Keratinocyte (primary cell): ENCODE data around the gene SMYD3. TPM values are rescaled to one million over a fixed set of nuclear protein-coding genes. Genes with fewer than 3 reads are reported as not detected.
A peak's percentile ranks its signal among the peaks of the same experiment; 100 is the strongest.

Source experiments
- DNase-seq: peaks from one replicate; pipeline ENCODE4 v3.0.0-alpha.2; 2011; ENCODE audit warnings: low read depth, missing footprints, low spot score
- FAIRE-seq: peaks from 2 replicates; lab custom pipeline; 2011; peaks lifted over from hg19 to GRCh38; lab: Jason Lieb, UNC
- H2AFZ ChIP-seq: 2 replicates; pipeline ENCODE4 v1.6.0; 2012; ENCODE audit warnings: low read length, control low read depth, inconsistent platforms; ENCODE audit not compliant: control insufficient read depth
- H3K27ac ChIP-seq: 2 replicates; pipeline ENCODE4 v1.5.1; 2011; ENCODE audit warnings: low read length; ENCODE audit not compliant: control insufficient read depth, insufficient read depth
- H3K27me3 ChIP-seq: 3 replicates; pipeline ENCODE4 v1.6.0; 2011; ENCODE audit warnings: low read length; ENCODE audit not compliant: control insufficient read depth, insufficient read depth; ENCODE audit errors: extremely low read depth
- H3K36me3 ChIP-seq, 2 experiments: 2 replicates in 1 of 2; 3 replicates in 1 of 2; pipeline ENCODE4 v1.5.1; 2011; ENCODE audit warnings: low read length in 2 of 2, mild to moderate bottlenecking in 1 of 2; ENCODE audit not compliant: control insufficient read depth in 2 of 2, insufficient read depth in 2 of 2; ENCODE audit errors: extremely low read depth in 1 of 2
- H3K4me1 ChIP-seq: 3 replicates; pipeline ENCODE4 v1.5.1; 2011; ENCODE audit warnings: low read length; ENCODE audit not compliant: control insufficient read depth, insufficient read depth; ENCODE audit errors: extremely low read depth
- H3K4me2 ChIP-seq: 3 replicates; pipeline ENCODE4 v1.6.0; 2011; ENCODE audit warnings: low read depth, low read length; ENCODE audit not compliant: control insufficient read depth, insufficient read depth; ENCODE audit errors: extremely low read depth
- H3K4me3 ChIP-seq, 3 experiments: fragments of 200-600 bp in 1 of 3; sonication (generic) in 1 of 3; 2 replicates in 2 of 3; 3 replicates in 1 of 3; pipeline ENCODE4 v1.5.1; 2011 to 2016; ENCODE audit warnings: low read length in 3 of 3, mild to moderate bottlenecking in 3 of 3, control low read depth in 2 of 3, inconsistent platforms in 1 of 3, low read depth in 1 of 3, mixed read lengths in 1 of 3, mixed run types in 1 of 3, moderate library complexity in 1 of 3; ENCODE audit not compliant: control insufficient read depth in 2 of 3, insufficient read depth in 2 of 3; ENCODE audit errors: extremely low read depth in 1 of 3
- H3K79me2 ChIP-seq: 2 replicates; pipeline ENCODE4 v1.6.0; 2012; ENCODE audit warnings: low read length; ENCODE audit not compliant: control insufficient read depth, insufficient read depth
- H3K9ac ChIP-seq: 3 replicates; pipeline ENCODE4 v1.6.0; 2011; ENCODE audit warnings: low read length; ENCODE audit not compliant: control insufficient read depth, insufficient read depth; ENCODE audit errors: extremely low read depth
- H3K9me1 ChIP-seq: 3 replicates; pipeline ENCODE4 v1.6.0; 2011; ENCODE audit warnings: low read length; ENCODE audit not compliant: control insufficient read depth, insufficient read depth; ENCODE audit errors: extremely low read depth
- H3K9me3 ChIP-seq: 2 replicates; pipeline ENCODE4 v1.5.1; 2012; ENCODE audit warnings: low read depth, low read length; ENCODE audit not compliant: control insufficient read depth
- H4K20me1 ChIP-seq: 3 replicates; pipeline ENCODE4 v1.6.0; 2011; ENCODE audit warnings: low read length; ENCODE audit not compliant: control insufficient read depth, insufficient read depth; ENCODE audit errors: extremely low read depth
- CTCF ChIP-seq, 3 experiments: IDR thresholded peaks in 1 of 3; conservative IDR thresholded peaks in 1 of 3; optimal IDR thresholded peaks in 1 of 3; 2 replicates in 2 of 3; 3 replicates in 1 of 3; pipeline versions ENCODE3 to v1.5.1; 2011; ENCODE audit warnings: low read length in 3 of 3, mild to moderate bottlenecking in 3 of 3, moderate library complexity in 2 of 3, control low read depth in 1 of 3, inconsistent platforms in 1 of 3; ENCODE audit not compliant: insufficient read depth in 2 of 3; ENCODE audit errors: extremely low read depth in 1 of 3
- EZH2 ChIP-seq: IDR thresholded peaks from one replicate; pipeline ENCODE4 v1.6.1; 2012; ENCODE audit warnings: inconsistent platforms, mild to moderate bottlenecking, low read length, moderate library complexity
- dilution Hi-C: fragments of 300-500 bp; cut with MboI; formaldehyde crosslinking; loops from one replicate; pipeline ENCODE4 v1.7.0; 2020; ENCODE audit warnings: low sequenced_read_pairs; ENCODE audit not compliant: extremely low pct_ligation_motif_present
- polyA plus RNA-seq, 5 experiments: library from polyadenylated mRNA; depleted of rRNA in 3 of 5; stranded (reverse) in 3 of 5; stranded (forward) in 1 of 5; unstranded in 1 of 5; fragments of >200 nt; gene quantifications; 1 replicate in 1 of 5; 2 replicates in 3 of 5; 3 replicates in 1 of 5; pipeline versions ENCODE4 v1.2.1 to v1.2.3, GENCODE V29; 2011 to 2012; ENCODE audit warnings: missing spikeins in 2 of 5, low read depth in 1 of 5, low replicate concordance in 1 of 5

Gene SMYD3
- polyA plus RNA-seq, 1 donor (not counting 4 experiments of a cell fraction or from before 2014, with no cell fraction given) = 31.0 TPM

- Histone ChIP-seq H3K9me3 (no peaks in the 10 kb centered on the region), H3K9me1 (no peaks in the 10 kb centered on the region), H3K4me3 (no peak overlapping the region), H2AFZ (no peak overlapping the region), H3K27me3 (no peaks in the 10 kb centered on the region), H3K36me3 (no peaks in the 10 kb centered on the region), H4K20me1 (no peaks in the 10 kb centered on the region), H3K4me1 (peaks cover 7% of the 10 kb centered on the region), H3K9ac (no peak overlapping the region), H3K79me2 (no peaks in the 10 kb centered on the region), H3K27ac (no peak overlapping the region), H3K4me2 (no peak overlapping the region)
- TF ChIP-seq CTCF (optimal IDR thresholded peaks at IDR 0.05 in 1 of 3, IDR thresholded peaks at IDR 0.05 in 1 of 3, conservative IDR thresholded peaks at IDR 0.05 in 1 of 3; ENCODE audit: extremely low read depth in 1 of 3, insufficient read depth in 2 of 3, low read length in 3 of 3) = no peak
- no peak for TF ChIP-seq EZH2
- FAIRE-seq = no peak
- no peak for DNase-seq
- dilution Hi-C loops = no loop called here
Measured at GRCh38 chr1:246069581-246069980, 437.5 kb downstream of the SMYD3 start.

GRCh38 chr1:246068619-246069509 is 438.2 kb downstream of the SMYD3 start:
- no peak for TF ChIP-seq CTCF (optimal IDR thresholded peaks at IDR 0.05 in 1 of 3, IDR thresholded peaks at IDR 0.05 in 1 of 3, conservative IDR thresholded peaks at IDR 0.05 in 1 of 3; ENCODE audit: extremely low read depth in 1 of 3, insufficient read depth in 2 of 3, low read length in 3 of 3)
- no peak for TF ChIP-seq EZH2
- dilution Hi-C loops = no loop called here
- FAIRE-seq = peak; percentile 26

More at GRCh38 chr1:246068619-246069509, 438.2 kb downstream of the SMYD3 start:
- Histone ChIP-seq H3K9me1 (no peaks in the 10 kb centered on the region), H3K36me3 (no peaks in the 10 kb centered on the region), H3K9me3 (no peaks in the 10 kb centered on the region), H3K9ac (no peak overlapping the region), H3K4me3 (no peak overlapping the region), H4K20me1 (no peaks in the 10 kb centered on the region), H3K79me2 (no peaks in the 10 kb centered on the region), H3K27ac (no peak overlapping the region), H2AFZ (no peak overlapping the region), H3K4me1 (peaks cover 7% of the 10 kb centered on the region), H3K27me3 (no peaks in the 10 kb centered on the region), H3K4me2 (no peak overlapping the region)
- DNase-seq = no peak
